Raji (cell line): Measurements from ENCODE around the gene MVK.

Source experiments
- POLR2A ChIP-seq: IDR thresholded peaks from 2 replicates; pipeline ENCODE4 v1.6.1; 2011; ENCODE audit warnings: low read depth, low read length, control low read depth; ENCODE audit not compliant: insufficient read depth

MVK gene

DNA sequence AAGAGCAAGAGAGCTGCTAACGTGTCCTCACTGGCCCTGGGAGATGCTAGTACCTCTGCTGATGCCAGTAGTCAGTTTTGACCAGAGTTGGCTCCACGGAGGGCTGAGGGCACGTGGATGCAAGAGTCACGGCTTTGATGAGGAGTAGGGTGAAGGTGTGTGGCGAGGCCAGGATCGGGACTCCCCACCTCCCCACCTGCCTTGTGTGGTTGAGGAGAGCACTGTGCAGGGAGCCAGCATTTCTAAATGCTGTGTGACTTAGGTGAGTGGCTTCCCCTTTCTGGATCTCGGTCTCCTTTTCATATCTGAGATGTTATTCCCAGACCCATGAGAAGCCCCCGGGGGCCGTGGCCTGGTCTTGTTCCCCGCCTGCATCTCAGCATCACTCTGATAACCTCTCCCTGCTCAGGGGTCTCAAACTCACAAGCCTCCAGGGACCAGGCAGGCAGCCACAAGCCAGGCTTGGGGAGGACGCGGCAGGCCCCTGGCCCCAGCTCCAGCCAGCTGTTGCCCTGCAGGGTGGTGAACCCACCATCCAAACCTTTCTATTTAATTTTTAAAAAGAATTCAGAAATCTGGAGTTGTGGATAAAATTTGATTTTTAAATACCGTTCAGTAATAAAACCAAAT lies 32.1 kb downstream of the MVK start:
- TF ChIP-seq POLR2A: no peak

- no peak for TF ChIP-seq POLR2A
Observed at GRCh38 chr12:109606320-109607028, 32.9 kb downstream of the MVK start.

GRCh38 chr12:109607618-109608017 lies 34.0 kb downstream of the MVK start:
- no peak for TF ChIP-seq POLR2A

- no peak for TF ChIP-seq POLR2A
Observed at GRCh38 chr12:109608270-109608669, 34.7 kb downstream of the MVK start.

GRCh38 chr12:109608793-109609192 lies 35.2 kb downstream of the MVK start:
- no peak for TF ChIP-seq POLR2A

DNA sequence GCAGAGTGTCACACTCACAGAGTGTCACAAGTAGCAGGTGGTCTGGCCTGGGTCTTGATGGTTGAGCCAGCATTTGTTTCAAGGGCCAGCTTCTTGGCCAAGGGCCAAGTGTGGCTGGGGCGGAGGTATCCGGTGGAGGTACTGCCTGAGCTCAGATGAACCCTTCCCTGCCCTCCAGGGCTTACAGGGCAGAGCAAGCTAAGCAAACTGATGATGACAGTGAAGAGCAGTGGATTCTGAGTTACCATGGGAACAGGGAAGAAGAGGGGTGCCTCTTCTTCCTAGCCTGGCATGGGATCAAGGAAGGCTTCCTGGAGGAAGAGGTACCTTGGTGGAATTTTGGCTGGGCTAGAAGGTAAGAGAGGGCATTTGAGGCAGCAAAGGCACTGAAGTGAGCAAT lies 35.7 kb downstream of the MVK start:
- no peak for TF ChIP-seq POLR2A

DNA sequence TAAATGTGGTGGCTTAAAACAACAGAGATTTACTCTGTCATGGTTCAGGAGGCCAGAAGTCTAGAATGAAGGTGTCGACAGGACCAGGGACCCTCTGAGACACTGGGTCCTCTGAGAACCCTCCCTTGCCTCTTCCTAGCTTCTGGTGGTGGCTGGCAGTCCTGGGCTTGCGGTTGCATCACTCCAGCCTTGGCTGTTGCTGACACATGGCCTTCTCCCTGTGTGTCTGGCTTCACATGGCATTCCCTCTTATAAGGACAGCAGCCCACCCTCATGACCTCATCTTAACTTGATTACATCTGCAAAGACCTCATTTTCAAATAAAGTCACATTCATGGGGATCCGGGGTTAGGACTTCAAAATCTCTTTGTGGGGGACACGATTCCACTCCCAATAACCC lies 36.9 kb downstream of the MVK start:
- TF ChIP-seq POLR2A: no peak

DNA sequence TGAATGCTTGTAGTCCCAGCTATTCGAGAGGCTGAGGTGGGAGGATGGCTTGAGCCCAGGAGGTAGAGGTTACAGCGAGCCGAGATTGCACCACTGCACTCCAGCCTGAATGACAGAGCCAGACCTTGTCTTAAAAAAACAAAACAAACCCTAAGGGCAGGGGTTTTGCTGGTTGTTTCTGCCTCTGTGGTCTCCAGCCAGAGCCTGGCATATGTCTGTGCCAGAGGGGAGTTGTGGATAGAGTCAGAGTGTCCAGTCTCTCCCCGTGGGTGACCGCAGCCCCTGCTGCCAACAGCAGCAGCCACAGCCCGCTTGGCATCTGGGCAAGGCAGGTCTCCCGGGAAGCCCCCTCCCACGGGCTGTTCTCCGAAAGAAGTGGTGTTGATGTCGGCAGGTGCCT lies 37.6 kb downstream of the MVK start:
- no peak for TF ChIP-seq POLR2A

- no peak for TF ChIP-seq POLR2A
Observed at GRCh38 chr12:109612003-109612402, 38.4 kb downstream of the MVK start.

GRCh38 chr12:109612975-109613502 lies 39.4 kb downstream of the MVK start:
- no peak for TF ChIP-seq POLR2A

DNA sequence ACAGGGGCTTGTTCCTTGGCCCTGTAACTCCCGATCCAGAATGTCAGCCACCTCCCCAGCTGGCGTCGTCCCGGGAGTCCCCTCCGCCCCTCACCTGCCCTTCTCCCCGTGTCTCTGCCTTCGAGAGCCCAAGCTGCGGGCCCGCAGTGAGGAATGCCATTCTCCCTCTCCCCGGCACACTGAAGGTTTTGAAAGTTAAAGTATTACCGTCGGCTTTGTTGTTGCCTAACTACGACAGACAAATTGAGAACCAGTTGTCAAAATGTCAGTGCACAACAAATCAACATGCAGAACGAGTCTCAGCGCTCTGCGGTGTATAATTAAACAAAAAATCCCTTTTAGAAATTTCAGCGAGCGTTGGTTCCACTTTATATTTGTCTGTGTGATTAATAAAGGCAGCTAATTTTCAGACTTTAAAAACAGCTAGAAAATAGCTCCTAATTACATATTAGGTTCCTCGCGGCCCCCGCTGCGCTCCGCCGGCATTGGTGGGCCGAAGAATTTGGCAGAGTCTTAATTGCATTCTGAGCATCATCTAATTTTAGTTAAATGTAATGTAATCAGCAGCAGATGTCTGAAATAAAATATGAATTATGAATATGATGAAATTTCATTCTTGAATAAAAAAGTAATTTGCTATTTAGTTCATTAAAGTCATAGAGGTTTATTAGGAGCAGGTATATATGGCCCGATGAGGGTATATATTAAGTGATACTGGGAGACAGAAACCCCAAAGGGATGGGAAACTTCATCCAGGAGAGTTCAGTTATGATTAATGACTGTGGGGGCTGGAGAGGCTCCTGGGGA lies 40.3 kb downstream of the MVK start:
- no peak for TF ChIP-seq POLR2A

GRCh38 chr12:109615556-109616229 lies 42.1 kb downstream of the MVK start:
- no peak for TF ChIP-seq POLR2A

GRCh38 chr12:109617491-109617890 lies 43.9 kb downstream of the MVK start:
- no peak for TF ChIP-seq POLR2A

GRCh38 chr12:109618082-109618481 lies 44.5 kb downstream of the MVK start:
- no peak for TF ChIP-seq POLR2A

DNA sequence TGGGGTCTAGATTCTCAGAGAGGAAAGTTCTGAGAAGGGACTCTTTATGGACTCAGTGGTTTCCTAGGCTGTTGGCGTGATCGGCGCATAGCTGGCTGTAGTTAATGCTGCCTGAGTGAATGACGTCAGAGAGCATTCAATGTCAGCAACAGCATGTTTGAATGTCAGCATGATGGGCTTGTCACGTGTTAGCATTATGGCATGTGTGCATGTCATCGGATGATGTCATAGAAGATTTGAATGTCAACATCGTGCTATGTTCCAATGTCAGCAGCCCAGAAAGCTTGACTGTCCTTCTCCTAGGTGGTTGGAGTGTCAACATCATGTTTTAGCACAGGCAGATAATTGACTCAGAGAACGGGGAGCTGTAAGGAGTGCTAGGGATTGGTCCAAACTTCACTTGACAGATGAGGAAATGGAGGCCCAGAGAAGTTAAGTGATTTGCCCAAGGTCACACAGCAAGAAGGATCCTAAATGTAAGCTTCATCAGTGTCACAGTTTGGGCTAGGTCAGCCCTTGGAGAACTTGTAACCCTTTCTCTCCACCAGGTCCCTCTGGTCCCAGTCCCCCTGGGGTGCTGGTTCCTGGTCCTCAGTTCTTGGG lies 45.5 kb downstream of the MVK start:
- no peak for TF ChIP-seq POLR2A

GRCh38 chr12:109621211-109621694 lies 47.7 kb downstream of the MVK start:
- no peak for TF ChIP-seq POLR2A
